ENCODE results near the gene TMEM134.

DNA sequence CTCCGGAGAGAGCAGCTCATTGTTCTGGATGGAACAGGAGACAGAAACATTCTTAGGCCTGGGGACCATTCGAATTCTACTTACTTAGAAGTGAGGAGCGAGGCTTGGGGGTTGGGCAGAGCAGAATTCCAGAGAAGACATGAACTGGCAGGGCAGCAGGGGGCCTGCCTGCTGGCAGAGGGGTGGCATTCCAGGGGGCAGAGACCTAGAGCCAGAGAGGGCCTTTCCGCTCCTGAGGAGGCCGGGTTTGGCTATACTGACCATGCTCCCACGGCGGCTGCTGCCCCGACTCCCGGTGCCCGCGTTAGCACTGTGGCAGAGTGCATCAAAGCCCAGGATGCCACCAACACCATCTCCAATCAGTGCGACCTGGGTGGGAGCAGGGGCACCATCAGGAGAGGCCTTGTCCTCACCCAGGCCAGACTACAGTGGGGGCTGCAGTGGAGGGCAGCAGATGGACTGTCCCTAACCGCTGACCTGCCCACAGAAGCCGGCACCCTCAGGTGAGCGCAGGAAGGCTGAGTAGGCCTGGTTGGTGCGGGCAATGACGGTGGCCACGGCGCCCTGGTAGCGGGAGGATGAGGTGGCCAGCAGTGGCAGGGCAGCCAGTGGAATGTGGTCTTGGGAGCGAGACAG, 28.7 kb upstream of the TMEM134 start:
- no peak for TF ChIP-seq CTCF (IDR thresholded peaks at IDR 0.05)
- no peak for TF ChIP-seq ZFX (IDR thresholded peaks at IDR 0.05; ENCODE audit: borderline replicate concordance)

All from 22Rv1 (cell line).